ENCODE results near the gene SLC12A2. TPM values are rescaled to one million over a fixed set of nuclear protein-coding genes. Genes with fewer than 3 reads are reported as not detected.
A peak's percentile ranks its signal among the peaks of the same experiment; 100 is the strongest.

Gene SLC12A2
- 15.6 and 24.6 TPM in 2 replicates for total RNA-seq (ENCODE audit: low replicate concordance)

- Mint-ChIP-seq H3K4me3 (peak within 1 kb of the TSS; percentile 96), H3K27me3 (ENCODE audit: insufficient read depth, low read depth) (no peaks in the 10 kb centered on the region), H3K27ac (peak within 1 kb of the TSS; percentile 85), H3K9me3 (no peaks in the 10 kb centered on the region), H3K4me1 (peaks cover 48% of the 10 kb centered on the region), H3K36me3 (peaks cover 15% of the 10 kb centered on the region)
- Histone ChIP-seq H3K4me1 (peaks cover 14% of the 10 kb centered on the region), H3K36me3 (no peaks in the 10 kb centered on the region), H3K9ac (peak within 1 kb of the TSS; percentile 10), H2AFZ (replicated peaks) (peak within 1 kb of the TSS; percentile 88), H3K27ac (peak within 1 kb of the TSS; percentile 64), H3F3A (ENCODE audit: low read depth) (peaks cover 25% of the 10 kb centered on the region), H3K79me2 (ENCODE audit: low read depth) (peaks cover 21% of the 10 kb centered on the region), H3K4me2 (peak within 1 kb of the TSS; percentile 88), H3K9me3 (ENCODE audit: low read depth) (no peaks in the 10 kb centered on the region), H3K27me3 (peaks cover 15% of the 10 kb centered on the region), H3K4me3 (peak within 1 kb of the TSS; percentile 89), H4K20me1 (ENCODE audit: low read depth) (peaks cover 23% of the 10 kb centered on the region)
- DNase-seq (ENCODE audit: low spot score), result peak; percentile 96
- TF ChIP-seq, protein P1, sequence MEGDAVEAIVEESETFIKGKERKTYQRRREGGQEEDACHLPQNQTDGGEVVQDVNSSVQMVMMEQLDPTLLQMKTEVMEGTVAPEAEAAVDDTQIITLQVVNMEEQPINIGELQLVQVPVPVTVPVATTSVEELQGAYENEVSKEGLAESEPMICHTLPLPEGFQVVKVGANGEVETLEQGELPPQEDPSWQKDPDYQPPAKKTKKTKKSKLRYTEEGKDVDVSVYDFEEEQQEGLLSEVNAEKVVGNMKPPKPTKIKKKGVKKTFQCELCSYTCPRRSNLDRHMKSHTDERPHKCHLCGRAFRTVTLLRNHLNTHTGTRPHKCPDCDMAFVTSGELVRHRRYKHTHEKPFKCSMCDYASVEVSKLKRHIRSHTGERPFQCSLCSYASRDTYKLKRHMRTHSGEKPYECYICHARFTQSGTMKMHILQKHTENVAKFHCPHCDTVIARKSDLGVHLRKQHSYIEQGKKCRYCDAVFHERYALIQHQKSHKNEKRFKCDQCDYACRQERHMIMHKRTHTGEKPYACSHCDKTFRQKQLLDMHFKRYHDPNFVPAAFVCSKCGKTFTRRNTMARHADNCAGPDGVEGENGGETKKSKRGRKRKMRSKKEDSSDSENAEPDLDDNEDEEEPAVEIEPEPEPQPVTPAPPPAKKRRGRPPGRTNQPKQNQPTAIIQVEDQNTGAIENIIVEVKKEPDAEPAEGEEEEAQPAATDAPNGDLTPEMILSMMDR (IDR thresholded peaks at IDR 0.05), result no peak
- TF ChIP-seq EZH2phosphoT487 (IDR thresholded peaks at IDR 0.05) (no peak), EZH2 (IDR thresholded peaks at IDR 0.05) (no peak)
Measured at GRCh38 chr5:128083033-128083810, at the start of gene SLC12A2. TSS of gene SLC12A2 (plus strand) at chr5:128083766. CDS start at chr5:128083955, 189 bp downstream.

DNA sequence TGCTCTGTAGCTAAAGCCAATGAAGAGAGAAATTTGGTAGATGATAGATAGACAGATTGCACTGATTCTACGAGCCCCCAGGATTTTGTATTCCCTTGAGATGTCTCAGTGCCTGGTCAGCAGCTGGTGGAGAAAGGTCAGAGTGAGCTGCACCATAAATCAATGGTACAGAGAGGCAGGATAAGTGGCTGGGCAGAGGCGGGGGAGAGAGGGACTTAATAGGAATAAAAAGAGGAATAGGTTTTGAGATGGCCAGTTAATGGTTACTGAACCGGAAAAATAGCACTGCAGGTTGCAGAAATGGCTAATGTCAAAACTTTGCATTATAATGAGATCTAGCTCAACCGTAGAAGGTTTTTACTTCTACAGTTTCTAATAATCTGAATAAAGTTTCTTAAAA, 47.9 kb upstream of the SLC12A2 start:
- Histone ChIP-seq H3K27me3 (no peaks in the 10 kb centered on the region), H3K4me2 (no peak overlapping the region), H3K36me3 (no peaks in the 10 kb centered on the region), H3F3A (ENCODE audit: low read depth) (no peaks in the 10 kb centered on the region), H2AFZ (replicated peaks) (no peak overlapping the region), H4K20me1 (ENCODE audit: low read depth) (no peaks in the 10 kb centered on the region), H3K4me3 (no peak overlapping the region), H3K79me2 (ENCODE audit: low read depth) (no peaks in the 10 kb centered on the region), H3K4me1 (no peaks in the 10 kb centered on the region), H3K27ac (no peak overlapping the region), H3K9me3 (ENCODE audit: low read depth) (no peaks in the 10 kb centered on the region), H3K9ac (no peak overlapping the region)
- Mint-ChIP-seq H3K4me1 (peaks cover 40% of the 10 kb centered on the region), H3K27ac (no peak overlapping the region), H3K4me3 (no peak overlapping the region), H3K9me3 (peaks cover 15% of the 10 kb centered on the region), H3K36me3 (peaks cover 9% of the 10 kb centered on the region), H3K27me3 (ENCODE audit: insufficient read depth, low read depth) (no peaks in the 10 kb centered on the region)
- DNase-seq (ENCODE audit: low spot score), result no peak
- TF ChIP-seq, protein P1 (IDR thresholded peaks at IDR 0.05), result no peak
- TF ChIP-seq EZH2phosphoT487 (IDR thresholded peaks at IDR 0.05) (no peak), EZH2 (IDR thresholded peaks at IDR 0.05) (no peak)

DNA sequence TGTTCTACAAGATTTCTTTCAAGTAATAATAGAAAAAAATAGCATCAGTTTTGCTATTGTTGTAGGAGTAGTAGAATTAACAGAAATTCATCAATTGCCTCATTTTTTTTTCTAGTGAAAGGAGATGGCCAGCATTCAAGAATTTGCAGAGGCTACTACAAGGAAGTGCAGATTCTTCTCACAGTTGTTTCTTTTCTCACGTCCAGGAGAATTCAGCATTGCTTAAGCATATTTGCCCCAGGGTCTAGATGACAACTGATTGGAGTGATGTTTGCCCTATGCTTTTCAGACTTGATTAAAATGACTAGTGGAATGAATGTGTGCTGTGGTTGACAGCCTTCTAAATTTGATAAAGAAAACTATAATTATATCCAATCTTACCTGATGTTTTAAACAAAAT, 46.6 kb upstream of the SLC12A2 start:
- DNase-seq (ENCODE audit: low spot score), result no peak
- no peaks in the 10 kb centered on the region for H3K79me2 ChIP-seq (ENCODE audit: low read depth)
- no peak overlapping the region for H3K4me2 ChIP-seq
- H3K4me3 ChIP-seq, result no peak overlapping the region
- no peak overlapping the region for H3K9ac ChIP-seq
- Mint-ChIP-seq H3K4me3 (no peak overlapping the region), H3K36me3 (peaks cover 8% of the 10 kb centered on the region), H3K4me1 (peaks cover 40% of the 10 kb centered on the region), H3K9me3 (peaks cover 12% of the 10 kb centered on the region), H3K27me3 (ENCODE audit: insufficient read depth, low read depth) (no peaks in the 10 kb centered on the region), H3K27ac (no peak overlapping the region)
- H3K27ac ChIP-seq, result no peak overlapping the region
- no peaks in the 10 kb centered on the region for H4K20me1 ChIP-seq (ENCODE audit: low read depth)
- no peak for TF ChIP-seq EZH2phosphoT487 (IDR thresholded peaks at IDR 0.05)
- TF ChIP-seq, protein P1 (IDR thresholded peaks at IDR 0.05), result no peak
- TF ChIP-seq EZH2 (IDR thresholded peaks at IDR 0.05), result no peak
- no peaks in the 10 kb centered on the region for H3K36me3 ChIP-seq
- H2AFZ ChIP-seq (replicated peaks), result no peak overlapping the region
- H3K27me3 ChIP-seq, result no peaks in the 10 kb centered on the region
- H3K9me3 ChIP-seq (ENCODE audit: low read depth), result no peaks in the 10 kb centered on the region
- no peaks in the 10 kb centered on the region for H3K4me1 ChIP-seq
- H3F3A ChIP-seq (ENCODE audit: low read depth), result no peaks in the 10 kb centered on the region

Data from neural progenitor cell (in vitro differentiated cells).